Activated naive CD8-positive, alpha-beta T cell treated with anti-CD3 and anti-CD28 coated beads, Interleukin-2, amount 50 U/mL, for 24 hours (primary cell): Measurements from ENCODE around the gene EEIG2.

Experiments used
- ATAC-seq: fragments of 150-1000 bp; cut with Tn5 transposase; one replicate; pipeline ENCODE4 v1.10.0; 2021
- DNase-seq: peaks from one replicate; pipeline ENCODE4 v3.0.0; 2021
- H3K27ac Mint-ChIP-seq: one replicate; pipeline ENCODE4 v1.8.0; 2021; ENCODE audit warnings: mild to moderate bottlenecking, mixed read lengths
- H3K27me3 Mint-ChIP-seq: one replicate; pipeline ENCODE4 v1.8.0; 2021; ENCODE audit warnings: mixed read lengths
- H3K36me3 Mint-ChIP-seq: one replicate; pipeline ENCODE4 v1.8.0; 2021; ENCODE audit warnings: low read depth, mixed read lengths
- H3K4me1 Mint-ChIP-seq: one replicate; pipeline ENCODE4 v1.8.0; 2021; ENCODE audit warnings: mixed read lengths
- H3K4me3 Mint-ChIP-seq: one replicate; pipeline ENCODE4 v1.8.0; 2021; ENCODE audit warnings: mild to moderate bottlenecking, moderate library complexity, mixed read lengths
- H3K9me3 Mint-ChIP-seq: one replicate; pipeline ENCODE4 v1.8.0; 2021; ENCODE audit warnings: mixed read lengths

EEIG2 gene

GRCh38 chr1:108583757-108584427 is 24.0 kb downstream of the EEIG2 start:
- peaks cover 7% of the 10 kb centered on the region for H3K36me3 Mint-ChIP-seq
- peaks cover 18% of the 10 kb centered on the region for H3K9me3 Mint-ChIP-seq
- DNase-seq (no peak), ATAC-seq (no peak)
- H3K4me1 Mint-ChIP-seq = peaks cover 39% of the 10 kb centered on the region
- no peaks in the 10 kb centered on the region for H3K27me3 Mint-ChIP-seq
- no peak overlapping the region for H3K27ac Mint-ChIP-seq
- no peak overlapping the region for H3K4me3 Mint-ChIP-seq

GRCh38 chr1:108584428-108584856 is 24.5 kb downstream of the EEIG2 start:
- no peak overlapping the region for H3K4me3 Mint-ChIP-seq
- H3K9me3 Mint-ChIP-seq = peaks cover 18% of the 10 kb centered on the region
- H3K27ac Mint-ChIP-seq = peak overlapping the region; percentile 48
- H3K4me1 Mint-ChIP-seq = peaks cover 44% of the 10 kb centered on the region
- H3K27me3 Mint-ChIP-seq = no peaks in the 10 kb centered on the region
- H3K36me3 Mint-ChIP-seq = peaks cover 7% of the 10 kb centered on the region
- ATAC-seq = no peak
- no peak for DNase-seq

- Mint-ChIP-seq H3K27ac (no peak overlapping the region), H3K4me3 (no peak overlapping the region), H3K9me3 (peaks cover 13% of the 10 kb centered on the region), H3K27me3 (no peaks in the 10 kb centered on the region), H3K4me1 (peaks cover 53% of the 10 kb centered on the region), H3K36me3 (peaks cover 7% of the 10 kb centered on the region)
- DNase-seq = no peak
- ATAC-seq = no peak
Measured at GRCh38 chr1:108585313-108585712, 25.4 kb downstream of the EEIG2 start.

GRCh38 chr1:108590441-108590840 is 30.5 kb downstream of the EEIG2 start:
- Mint-ChIP-seq H3K36me3 (peaks cover 2% of the 10 kb centered on the region), H3K4me1 (peaks cover 74% of the 10 kb centered on the region), H3K27ac (peak overlapping the region; percentile 74), H3K27me3 (no peaks in the 10 kb centered on the region), H3K4me3 (no peak overlapping the region), H3K9me3 (peaks cover 7% of the 10 kb centered on the region)
- no peak for ATAC-seq
- DNase-seq = no peak

- Mint-ChIP-seq H3K4me3 (no peak overlapping the region), H3K27me3 (no peaks in the 10 kb centered on the region), H3K27ac (peak overlapping the region; percentile 76), H3K4me1 (peaks cover 69% of the 10 kb centered on the region), H3K36me3 (peaks cover 2% of the 10 kb centered on the region), H3K9me3 (peaks cover 7% of the 10 kb centered on the region)
- ATAC-seq = peak; percentile 89
- DNase-seq = no peak
Measured at GRCh38 chr1:108590957-108591356, 31.1 kb downstream of the EEIG2 start.

GRCh38 chr1:108591466-108591865 is 31.6 kb downstream of the EEIG2 start:
- no peak for DNase-seq
- Mint-ChIP-seq H3K4me1 (peaks cover 64% of the 10 kb centered on the region), H3K9me3 (peaks cover 7% of the 10 kb centered on the region), H3K4me3 (no peak overlapping the region), H3K27ac (peak overlapping the region; percentile 76), H3K27me3 (no peaks in the 10 kb centered on the region), H3K36me3 (peaks cover 2% of the 10 kb centered on the region)
- ATAC-seq = no peak

GRCh38 chr1:108592030-108592759 is 32.3 kb downstream of the EEIG2 start:
- ATAC-seq (peak; percentile 34), DNase-seq (no peak)
- peak overlapping the region; percentile 76 for H3K27ac Mint-ChIP-seq
- H3K27me3 Mint-ChIP-seq = no peaks in the 10 kb centered on the region
- H3K4me3 Mint-ChIP-seq = no peak overlapping the region
- H3K9me3 Mint-ChIP-seq = peaks cover 7% of the 10 kb centered on the region
- peaks cover 59% of the 10 kb centered on the region for H3K4me1 Mint-ChIP-seq
- peaks cover 2% of the 10 kb centered on the region for H3K36me3 Mint-ChIP-seq

- H3K4me3 Mint-ChIP-seq = no peak overlapping the region
- DNase-seq (no peak), ATAC-seq (no peak)
- peaks cover 53% of the 10 kb centered on the region for H3K4me1 Mint-ChIP-seq
- no peaks in the 10 kb centered on the region for H3K27me3 Mint-ChIP-seq
- no peaks in the 10 kb centered on the region for H3K36me3 Mint-ChIP-seq
- no peaks in the 10 kb centered on the region for H3K9me3 Mint-ChIP-seq
- H3K27ac Mint-ChIP-seq = no peak overlapping the region
Measured at GRCh38 chr1:108593448-108593847, 33.5 kb downstream of the EEIG2 start.

- peaks cover 36% of the 10 kb centered on the region for H3K4me1 Mint-ChIP-seq
- no peaks in the 10 kb centered on the region for H3K9me3 Mint-ChIP-seq
- no peak overlapping the region for H3K27ac Mint-ChIP-seq
- no peak overlapping the region for H3K4me3 Mint-ChIP-seq
- H3K27me3 Mint-ChIP-seq = no peaks in the 10 kb centered on the region
- no peaks in the 10 kb centered on the region for H3K36me3 Mint-ChIP-seq
- no peak for DNase-seq
- ATAC-seq = no peak
Measured at GRCh38 chr1:108595507-108595906, 35.6 kb downstream of the EEIG2 start.

GRCh38 chr1:108597041-108597440 is 37.1 kb downstream of the EEIG2 start:
- no peaks in the 10 kb centered on the region for H3K27me3 Mint-ChIP-seq
- H3K9me3 Mint-ChIP-seq = no peaks in the 10 kb centered on the region
- H3K36me3 Mint-ChIP-seq = no peaks in the 10 kb centered on the region
- H3K4me1 Mint-ChIP-seq = peaks cover 26% of the 10 kb centered on the region
- H3K4me3 Mint-ChIP-seq = no peak overlapping the region
- ATAC-seq (no peak), DNase-seq (no peak)
- H3K27ac Mint-ChIP-seq = no peak overlapping the region

GRCh38 chr1:108598340-108598739 is 38.4 kb downstream of the EEIG2 start:
- Mint-ChIP-seq H3K27me3 (no peaks in the 10 kb centered on the region), H3K36me3 (no peaks in the 10 kb centered on the region), H3K9me3 (no peaks in the 10 kb centered on the region), H3K4me3 (no peak overlapping the region), H3K27ac (no peak overlapping the region), H3K4me1 (peaks cover 15% of the 10 kb centered on the region)
- DNase-seq (no peak), ATAC-seq (no peak)

- H3K9me3 Mint-ChIP-seq = no peaks in the 10 kb centered on the region
- no peaks in the 10 kb centered on the region for H3K27me3 Mint-ChIP-seq
- ATAC-seq = no peak
- H3K36me3 Mint-ChIP-seq = no peaks in the 10 kb centered on the region
- H3K27ac Mint-ChIP-seq = no peak overlapping the region
- H3K4me3 Mint-ChIP-seq = no peak overlapping the region
- no peaks in the 10 kb centered on the region for H3K4me1 Mint-ChIP-seq
- DNase-seq = no peak
Measured at GRCh38 chr1:108600504-108600903, 40.6 kb downstream of the EEIG2 start.

GRCh38 chr1:108601708-108602410 is 42.0 kb downstream of the EEIG2 start:
- H3K4me1 Mint-ChIP-seq = no peaks in the 10 kb centered on the region
- no peaks in the 10 kb centered on the region for H3K27me3 Mint-ChIP-seq
- no peak for DNase-seq
- H3K9me3 Mint-ChIP-seq = no peaks in the 10 kb centered on the region
- no peak overlapping the region for H3K4me3 Mint-ChIP-seq
- H3K27ac Mint-ChIP-seq = no peak overlapping the region
- H3K36me3 Mint-ChIP-seq = no peaks in the 10 kb centered on the region
- no peak for ATAC-seq

- no peak for DNase-seq
- no peaks in the 10 kb centered on the region for H3K9me3 Mint-ChIP-seq
- H3K27ac Mint-ChIP-seq = no peak overlapping the region
- H3K27me3 Mint-ChIP-seq = no peaks in the 10 kb centered on the region
- peaks cover 4% of the 10 kb centered on the region for H3K4me1 Mint-ChIP-seq
- ATAC-seq = no peak
- H3K4me3 Mint-ChIP-seq = no peak overlapping the region
- H3K36me3 Mint-ChIP-seq = peaks cover 1% of the 10 kb centered on the region
Measured at GRCh38 chr1:108605633-108606032, 45.7 kb downstream of the EEIG2 start.

- Mint-ChIP-seq H3K9me3 (no peaks in the 10 kb centered on the region), H3K4me1 (peaks cover 4% of the 10 kb centered on the region)
Measured at GRCh38 chr1:108606478-108606877, 46.6 kb downstream of the EEIG2 start.

More at GRCh38 chr1:108606478-108606877, 46.6 kb downstream of the EEIG2 start:
- ATAC-seq (no peak), DNase-seq (no peak)
- H3K27me3 Mint-ChIP-seq = no peaks in the 10 kb centered on the region
- H3K4me3 Mint-ChIP-seq = no peak overlapping the region
- peaks cover 1% of the 10 kb centered on the region for H3K36me3 Mint-ChIP-seq
- no peak overlapping the region for H3K27ac Mint-ChIP-seq
